Neural cell (in vitro differentiated cells): ENCODE measurements around the gene VEGFB. TPM values are rescaled to one million over a fixed set of nuclear protein-coding genes. Genes with fewer than 3 reads are reported as not detected.

ENCODE experiments used
- H2AFZ ChIP-seq: fragments of 200-600, 300-800 bp; sonication (generic), shearing (Covaris generic); 2 replicates; pipeline ENCODE4 v1.6.0; 2014; ENCODE audit warnings: low read depth, mild to moderate bottlenecking, antibody characterized with exemption, low read length, moderate library complexity
- H3F3A ChIP-seq: fragments of 200-600 bp; shearing (Covaris generic); 2 replicates; pipeline ENCODE4 v1.6.1; 2016; ENCODE audit warnings: mild to moderate bottlenecking, moderate library complexity, mixed read lengths, antibody characterized with exemption, low read length; ENCODE audit not compliant: insufficient read depth, poor library complexity, severe bottlenecking
- H3K27ac ChIP-seq: fragments of 200-600, 300-800 bp; sonication (generic), shearing (Covaris generic); 2 replicates; pipeline ENCODE4 v1.5.1; 2014; ENCODE audit warnings: mild to moderate bottlenecking, low read length, moderate library complexity
- H3K27me3 ChIP-seq: fragments of 300-800, 200-600 bp; sonication (generic), shearing (Covaris generic); 2 replicates; pipeline ENCODE4 v1.6.0; 2014; ENCODE audit warnings: mild to moderate bottlenecking, low read depth, low read length, moderate library complexity; ENCODE audit not compliant: insufficient read depth
- H3K36me3 ChIP-seq: fragments of 300-800, 200-600 bp; sonication (generic), shearing (Covaris generic); 2 replicates; pipeline ENCODE4 v1.5.1; 2014; ENCODE audit warnings: mild to moderate bottlenecking, antibody characterized with exemption, low read length, moderate library complexity; ENCODE audit not compliant: insufficient read depth
- H3K4me2 ChIP-seq: fragments of 300-800, 200-600 bp; sonication (generic), shearing (Covaris generic); 2 replicates; pipeline ENCODE4 v1.6.0; 2014; ENCODE audit warnings: mild to moderate bottlenecking, low read length
- H3K4me3 ChIP-seq: fragments of 300-800, 200-600 bp; sonication (generic), shearing (Covaris generic); 2 replicates; pipeline ENCODE4 v1.5.1; 2014; ENCODE audit warnings: mild to moderate bottlenecking, low read length, moderate library complexity
- H3K79me2 ChIP-seq: fragments of 200-600 bp; shearing (Covaris generic); replicated peaks from 2 replicates; pipeline ENCODE4 v1.6.0; 2014; ENCODE audit warnings: mild to moderate bottlenecking, low read length, moderate library complexity; ENCODE audit not compliant: insufficient read depth
- H3K9ac ChIP-seq: fragments of 300-800, 200-600 bp; sonication (generic), shearing (Covaris generic); 2 replicates; pipeline ENCODE4 v1.6.1; 2016; ENCODE audit warnings: mild to moderate bottlenecking, low read length, mixed read lengths
- H3K9me2 ChIP-seq: fragments of 200-600 bp; shearing (Covaris generic); 2 replicates; pipeline ENCODE4 v1.6.1; 2016; ENCODE audit warnings: mild to moderate bottlenecking, low read length, mixed read lengths; ENCODE audit not compliant: insufficient read depth
- H3K9me3 ChIP-seq: fragments of 200-600, 300-800 bp; sonication (generic), shearing (Covaris generic); 2 replicates; pipeline ENCODE4 v1.6.1; 2016; ENCODE audit warnings: mild to moderate bottlenecking, mixed run types, low read length, moderate library complexity, mixed read lengths
- H4K20me1 ChIP-seq: fragments of 200-600 bp; shearing (Covaris generic); 2 replicates; pipeline ENCODE4 v1.6.1; 2016; ENCODE audit warnings: mild to moderate bottlenecking, mixed run types; ENCODE audit not compliant: insufficient read depth
- CTCF ChIP-seq: fragments of 450-650 bp; IDR thresholded peaks from 2 replicates; pipeline ENCODE4 v1.5.1; 2014; ENCODE audit warnings: antibody characterized with exemption, mild to moderate bottlenecking, moderate library complexity; ENCODE audit not compliant: poor library complexity, severe bottlenecking
- EP300 ChIP-seq: fragments of 450-650 bp; conservative IDR thresholded peaks from 2 replicates; pipeline ENCODE4 v1.6.1; 2014; ENCODE audit warnings: antibody characterized with exemption, mild to moderate bottlenecking, moderate library complexity; ENCODE audit not compliant: poor library complexity, severe bottlenecking
- EZH2 ChIP-seq: fragments of 200-600, 300-800 bp; shearing (Covaris generic), sonication (generic); IDR thresholded peaks from 2 replicates; pipeline ENCODE4 v1.6.1; 2014; ENCODE audit warnings: antibody characterized with exemption, low read length, borderline replicate concordance, mild to moderate bottlenecking; ENCODE audit not compliant: insufficient read depth, poor library complexity, severe bottlenecking
- MXI1 ChIP-seq: fragments of 450-650 bp; conservative IDR thresholded peaks from 2 replicates; pipeline ENCODE4 v1.6.1; 2014; ENCODE audit warnings: antibody characterized with exemption, mild to moderate bottlenecking; ENCODE audit not compliant: poor library complexity, severe bottlenecking
- POLR2AphosphoS5 ChIP-seq: IDR thresholded peaks from 2 replicates; pipeline ENCODE4 v1.6.1; 2012
- RAD21 ChIP-seq: fragments of 450-650 bp; conservative IDR thresholded peaks from 2 replicates; pipeline ENCODE4 v1.6.1; 2014; ENCODE audit warnings: antibody characterized with exemption, mild to moderate bottlenecking, moderate library complexity
- SMC3 ChIP-seq: fragments of 450-650 bp; conservative IDR thresholded peaks from 2 replicates; pipeline ENCODE4 v1.6.1; 2014; ENCODE audit warnings: antibody characterized with exemption, mild to moderate bottlenecking, moderate library complexity; ENCODE audit not compliant: poor library complexity
- TAF1 ChIP-seq: IDR thresholded peaks from 2 replicates; pipeline ENCODE4 v1.6.1; 2012; ENCODE audit warnings: low read depth
- polyA plus RNA-seq: library from polyadenylated mRNA; depleted of rRNA; stranded (reverse); fragments of >200 nt; gene quantifications from 2 replicates; pipeline ENCODE4 v1.2.3, GENCODE V29; 2014
- TF ChIP-seq, protein P1 (sequence below): IDR thresholded peaks from 2 replicates; pipeline ENCODE4 v1.6.1; 2012; ENCODE audit warnings: borderline replicate concordance

The VEGFB gene
- polyA plus RNA-seq, 1 donor from 2014 or later: 4.8 TPM

DNA sequence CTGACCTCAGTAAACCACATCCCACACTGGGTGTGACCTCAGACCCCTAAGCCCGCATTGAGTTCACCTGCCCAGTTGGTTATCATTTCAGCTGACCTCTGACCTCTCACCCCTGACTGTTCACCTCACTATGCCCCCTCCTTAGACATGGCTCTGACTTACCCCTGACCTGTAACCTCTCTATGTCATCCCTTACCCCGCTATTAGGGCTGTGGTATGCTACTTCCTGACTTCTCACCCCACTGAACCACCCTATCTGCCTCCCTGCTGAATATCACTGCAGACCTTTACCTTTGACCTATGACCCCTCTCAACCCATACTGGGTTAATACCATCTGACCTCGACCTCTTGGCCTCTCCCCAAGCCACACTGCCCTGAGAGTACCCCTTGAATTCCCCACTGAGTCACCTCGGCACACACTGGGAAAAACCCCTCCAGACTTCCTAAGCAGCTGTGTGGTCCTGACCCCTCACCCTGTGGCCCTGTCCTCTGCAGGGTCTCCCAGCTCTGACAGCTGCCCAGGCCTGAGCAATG, 25.2 kb downstream of the VEGFB start:
- Histone ChIP-seq H2AFZ (no peak overlapping the region), H3K9me3 (no peaks in the 10 kb centered on the region), H3K4me3 (no peak overlapping the region), H3F3A (no peaks in the 10 kb centered on the region), H4K20me1 (no peaks in the 10 kb centered on the region), H3K9ac (no peak overlapping the region), H3K27ac (no peak overlapping the region), H3K4me2 (no peak overlapping the region), H3K36me3 (no peaks in the 10 kb centered on the region), H3K9me2 (no peaks in the 10 kb centered on the region), H3K27me3 (no peaks in the 10 kb centered on the region), H3K79me2 (no peaks in the 10 kb centered on the region)
- TF ChIP-seq CTCF: no peak
- no peak for TF ChIP-seq EP300
- TF ChIP-seq SMC3: no peak
- no peak for TF ChIP-seq POLR2AphosphoS5
- no peak for TF ChIP-seq TAF1
- TF ChIP-seq, protein P1, sequence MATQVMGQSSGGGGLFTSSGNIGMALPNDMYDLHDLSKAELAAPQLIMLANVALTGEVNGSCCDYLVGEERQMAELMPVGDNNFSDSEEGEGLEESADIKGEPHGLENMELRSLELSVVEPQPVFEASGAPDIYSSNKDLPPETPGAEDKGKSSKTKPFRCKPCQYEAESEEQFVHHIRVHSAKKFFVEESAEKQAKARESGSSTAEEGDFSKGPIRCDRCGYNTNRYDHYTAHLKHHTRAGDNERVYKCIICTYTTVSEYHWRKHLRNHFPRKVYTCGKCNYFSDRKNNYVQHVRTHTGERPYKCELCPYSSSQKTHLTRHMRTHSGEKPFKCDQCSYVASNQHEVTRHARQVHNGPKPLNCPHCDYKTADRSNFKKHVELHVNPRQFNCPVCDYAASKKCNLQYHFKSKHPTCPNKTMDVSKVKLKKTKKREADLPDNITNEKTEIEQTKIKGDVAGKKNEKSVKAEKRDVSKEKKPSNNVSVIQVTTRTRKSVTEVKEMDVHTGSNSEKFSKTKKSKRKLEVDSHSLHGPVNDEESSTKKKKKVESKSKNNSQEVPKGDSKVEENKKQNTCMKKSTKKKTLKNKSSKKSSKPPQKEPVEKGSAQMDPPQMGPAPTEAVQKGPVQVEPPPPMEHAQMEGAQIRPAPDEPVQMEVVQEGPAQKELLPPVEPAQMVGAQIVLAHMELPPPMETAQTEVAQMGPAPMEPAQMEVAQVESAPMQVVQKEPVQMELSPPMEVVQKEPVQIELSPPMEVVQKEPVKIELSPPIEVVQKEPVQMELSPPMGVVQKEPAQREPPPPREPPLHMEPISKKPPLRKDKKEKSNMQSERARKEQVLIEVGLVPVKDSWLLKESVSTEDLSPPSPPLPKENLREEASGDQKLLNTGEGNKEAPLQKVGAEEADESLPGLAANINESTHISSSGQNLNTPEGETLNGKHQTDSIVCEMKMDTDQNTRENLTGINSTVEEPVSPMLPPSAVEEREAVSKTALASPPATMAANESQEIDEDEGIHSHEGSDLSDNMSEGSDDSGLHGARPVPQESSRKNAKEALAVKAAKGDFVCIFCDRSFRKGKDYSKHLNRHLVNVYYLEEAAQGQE: no peak
- no peak for TF ChIP-seq MXI1
- TF ChIP-seq RAD21: no peak

- H3K27me3 ChIP-seq: no peaks in the 10 kb centered on the region
- H3K9me2 ChIP-seq: no peaks in the 10 kb centered on the region
- no peak overlapping the region for H2AFZ ChIP-seq
- H3K4me2 ChIP-seq: no peak overlapping the region
- no peaks in the 10 kb centered on the region for H4K20me1 ChIP-seq
- no peak for TF ChIP-seq TAF1
- no peaks in the 10 kb centered on the region for H3K79me2 ChIP-seq
- H3K36me3 ChIP-seq: no peaks in the 10 kb centered on the region
- H3K27ac ChIP-seq: no peak overlapping the region
- no peaks in the 10 kb centered on the region for H3F3A ChIP-seq
- H3K4me3 ChIP-seq: no peak overlapping the region
- no peak overlapping the region for H3K9ac ChIP-seq
- no peaks in the 10 kb centered on the region for H3K9me3 ChIP-seq
These were observed 25.8 kb downstream of the VEGFB start for GRCh38 chr11:64260147-64260708.

- no peak overlapping the region for H3K9ac ChIP-seq
- no peak overlapping the region for H3K27ac ChIP-seq
- no peaks in the 10 kb centered on the region for H4K20me1 ChIP-seq
- H3K79me2 ChIP-seq: no peaks in the 10 kb centered on the region
- no peaks in the 10 kb centered on the region for H3K9me3 ChIP-seq
- no peak overlapping the region for H3K4me2 ChIP-seq
- no peaks in the 10 kb centered on the region for H3K27me3 ChIP-seq
- H3K9me2 ChIP-seq: no peaks in the 10 kb centered on the region
- no peak overlapping the region for H2AFZ ChIP-seq
- no peaks in the 10 kb centered on the region for H3F3A ChIP-seq
- TF ChIP-seq POLR2AphosphoS5 (no peak), SMC3 (no peak), MXI1 (no peak), TAF1 (no peak), EP300 (no peak), CTCF (no peak), EZH2 (no peak), RAD21 (no peak)
- TF ChIP-seq, protein P1: no peak
- H3K36me3 ChIP-seq: no peaks in the 10 kb centered on the region
- no peak overlapping the region for H3K4me3 ChIP-seq
These were observed 27.2 kb downstream of the VEGFB start for GRCh38 chr11:64261556-64262080.
